Endodermal cell (in vitro differentiated cells): Measurements from ENCODE around the gene LYRM2. TPM values are rescaled to one million over a fixed set of nuclear protein-coding genes. Genes with fewer than 3 reads are reported as not detected.

Experiments
- DNase-seq: peaks from one replicate; pipeline ENCODE4 v3.0.0-alpha.2; 2017
- H3K27ac ChIP-seq: 2 replicates; pipeline ENCODE4 v1.5.1; 2013; ENCODE audit warnings: mild to moderate bottlenecking, low read depth, low read length, moderate library complexity
- H3K27me3 ChIP-seq: 2 replicates; pipeline ENCODE4 v1.6.1; 2013; ENCODE audit warnings: mild to moderate bottlenecking, low read length, moderate library complexity; ENCODE audit not compliant: insufficient read depth, control insufficient read depth, poor library complexity, severe bottlenecking
- H3K36me3 ChIP-seq: 2 replicates; pipeline ENCODE4 v1.7.0; 2013; ENCODE audit warnings: mild to moderate bottlenecking, low read length, moderate library complexity; ENCODE audit not compliant: control insufficient read depth, insufficient read depth
- H3K4me1 ChIP-seq: one replicate; pipeline ENCODE4 v1.7.0; 2013; ENCODE audit warnings: low read length; ENCODE audit not compliant: control insufficient read depth, insufficient read depth
- H3K4me3 ChIP-seq: 2 replicates; pipeline ENCODE4 v1.5.1; 2013; ENCODE audit warnings: mild to moderate bottlenecking, low read length, moderate library complexity
- H3K9ac ChIP-seq: 2 replicates; pipeline ENCODE4 v1.6.1; 2013; ENCODE audit warnings: mild to moderate bottlenecking, low read length, moderate library complexity; ENCODE audit not compliant: poor library complexity, severe bottlenecking; ENCODE audit errors: extremely low read depth
- H3K9me3 ChIP-seq: 2 replicates; pipeline ENCODE4 v1.6.1; 2013; ENCODE audit warnings: mild to moderate bottlenecking, low read length, moderate library complexity; ENCODE audit not compliant: control insufficient read depth
- H3K27ac Mint-ChIP-seq: 2 replicates; pipeline ENCODE4 v1.8.0; 2020; ENCODE audit warnings: mixed read lengths
- H3K27me3 Mint-ChIP-seq: 2 replicates; pipeline ENCODE4 v1.8.0; 2021; ENCODE audit warnings: mild to moderate bottlenecking, mixed read lengths; ENCODE audit not compliant: insufficient read depth
- H3K36me3 Mint-ChIP-seq: 2 replicates; pipeline ENCODE4 v1.8.0; 2020; ENCODE audit warnings: low read depth, mixed read lengths
- H3K4me1 Mint-ChIP-seq: 2 replicates; pipeline ENCODE4 v1.8.0; 2020; ENCODE audit warnings: mixed read lengths
- H3K4me3 Mint-ChIP-seq: 2 replicates; pipeline ENCODE4 v1.8.0; 2020; ENCODE audit warnings: mild to moderate bottlenecking, moderate library complexity, mixed read lengths
- H3K9me3 Mint-ChIP-seq: 2 replicates; pipeline ENCODE4 v1.8.0; 2020; ENCODE audit warnings: mild to moderate bottlenecking, mixed read lengths
- CTCF ChIP-seq: fragments of 200-600 bp; sonication (generic); conservative IDR thresholded peaks from 2 replicates; pipeline ENCODE4 v1.5.0; 2021; ENCODE audit warnings: antibody characterized with exemption, mild to moderate bottlenecking
- WGBS, 2 experiments: methylation state at CpG; one replicate each; pipeline versions ENCODE4 v1.1.5 to v1.1.7; 2013; ENCODE audit warnings: missing lambda C conversion rate in 2 of 2, mixed read lengths in 1 of 2; ENCODE audit not compliant: insufficient coverage in 1 of 2, insufficient read length in 1 of 2; 5-methylcytosine and 5-hydroxymethylcytosine counted together
- total RNA-seq, 2 donors: library from RNA; stranded (reverse); fragmentation: NEBNext Ultra II Directional in 1 of 2; extraction: Animal tissue kit (Norgen Biotek cat#: 25700) in 1 of 2; gene quantifications; 2 replicates in 1 of 2; 3 replicates in 1 of 2; pipeline ENCODE4 v1.2.1, GENCODE V29; 2021

LYRM2 gene
- total RNA-seq, 2 donors from 2014 or later = 20.4 to 21.9 TPM

GRCh38 chr6:89583559-89583958 lies 55.0 kb downstream of the LYRM2 start:
- Mint-ChIP-seq H3K36me3 (peaks cover 14% of the 10 kb centered on the region), H3K9me3 (no peaks in the 10 kb centered on the region), H3K27ac (no peak overlapping the region), H3K27me3 (no peaks in the 10 kb centered on the region), H3K4me3 (no peak overlapping the region), H3K4me1 (peaks cover 50% of the 10 kb centered on the region)
- H3K36me3 ChIP-seq = peaks cover 25% of the 10 kb centered on the region
- no peaks in the 10 kb centered on the region for H3K27me3 ChIP-seq
- peaks cover 29% of the 10 kb centered on the region for H3K4me1 ChIP-seq
- H3K4me3 ChIP-seq = no peak overlapping the region
- H3K9me3 ChIP-seq = no peaks in the 10 kb centered on the region
- 93 to 100% methylated on average over 2 of the region's 2 CpGs for WGBS, 2 experiments
- H3K27ac ChIP-seq = no peak overlapping the region
- no peak overlapping the region for H3K9ac ChIP-seq
- peak; percentile 65 for DNase-seq
- peak; percentile 63 for TF ChIP-seq CTCF

DNA sequence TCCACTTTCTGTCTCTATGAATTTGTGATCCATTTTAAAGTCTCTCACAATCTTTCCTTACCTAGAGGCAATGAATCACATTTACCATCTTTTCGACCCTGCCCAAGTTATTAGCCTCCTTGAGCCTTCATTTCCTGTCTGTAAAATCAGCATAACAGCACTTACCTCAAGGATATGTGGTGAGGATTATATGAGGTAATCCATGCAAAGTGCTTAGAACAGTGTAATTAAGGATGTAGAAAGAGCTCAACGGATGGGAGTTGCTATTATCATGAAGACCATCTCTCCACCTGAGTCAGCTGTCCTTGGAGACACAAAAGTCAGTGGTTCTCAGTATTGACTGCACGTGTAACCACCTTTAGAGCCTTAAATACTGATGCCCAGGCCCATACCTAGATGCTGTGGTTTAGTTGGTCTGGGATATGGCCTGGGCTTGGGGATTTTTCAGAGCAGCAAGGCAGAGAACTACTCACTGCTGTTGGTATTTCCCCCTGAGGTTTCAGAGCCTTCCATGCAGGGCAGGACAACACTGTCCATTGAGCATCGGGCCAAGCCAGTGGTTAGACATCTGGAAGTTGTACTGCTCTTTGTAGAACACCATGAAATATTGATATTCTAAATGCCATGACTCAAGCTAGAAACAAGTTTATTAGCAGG lies 55.8 kb downstream of the LYRM2 start:
- H3K36me3 Mint-ChIP-seq = peaks cover 14% of the 10 kb centered on the region
- DNase-seq = no peak
- peaks cover 46% of the 10 kb centered on the region for H3K4me1 Mint-ChIP-seq
- WGBS, 2 experiments = 88 to 100% methylated on average over 2 to 4 of the region's 4 CpGs
- Histone ChIP-seq H3K36me3 (peaks cover 25% of the 10 kb centered on the region), H3K4me3 (no peak overlapping the region), H3K27me3 (no peaks in the 10 kb centered on the region), H3K9me3 (no peaks in the 10 kb centered on the region), H3K4me1 (peaks cover 25% of the 10 kb centered on the region), H3K27ac (no peak overlapping the region), H3K9ac (no peak overlapping the region)
- H3K4me3 Mint-ChIP-seq = no peak overlapping the region
- TF ChIP-seq CTCF = no peak
- no peaks in the 10 kb centered on the region for H3K27me3 Mint-ChIP-seq
- H3K9me3 Mint-ChIP-seq = no peaks in the 10 kb centered on the region
- H3K27ac Mint-ChIP-seq = no peak overlapping the region

DNA sequence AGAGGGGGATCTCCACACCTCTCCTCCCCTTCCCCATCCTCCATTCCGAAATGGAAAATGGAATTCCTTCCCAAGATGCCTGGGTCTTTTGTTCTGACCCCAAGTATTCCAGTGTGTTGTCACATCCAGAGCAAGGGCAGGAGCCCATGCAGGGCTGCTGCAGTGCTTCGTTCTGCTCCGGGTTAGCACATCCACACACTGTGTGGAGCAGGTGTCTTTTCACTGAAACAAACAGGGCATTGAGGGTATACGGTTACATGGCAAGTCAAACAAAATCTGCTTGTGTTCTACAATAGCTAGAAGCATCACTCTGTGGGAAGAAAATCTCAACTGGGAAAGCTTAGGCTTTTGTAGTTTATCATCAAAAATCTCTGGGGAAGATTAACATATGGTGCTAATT lies 56.9 kb downstream of the LYRM2 start:
- DNase-seq = no peak
- H3K27me3 ChIP-seq = no peaks in the 10 kb centered on the region
- peaks cover 23% of the 10 kb centered on the region for H3K4me1 ChIP-seq
- 89 to 95% methylated on average over 2 to 4 of the region's 4 CpGs for WGBS, 2 experiments
- no peaks in the 10 kb centered on the region for H3K9me3 Mint-ChIP-seq
- peaks cover 15% of the 10 kb centered on the region for H3K36me3 Mint-ChIP-seq
- H3K4me1 Mint-ChIP-seq = peaks cover 44% of the 10 kb centered on the region
- no peak overlapping the region for H3K9ac ChIP-seq
- no peak overlapping the region for H3K4me3 ChIP-seq
- no peaks in the 10 kb centered on the region for H3K9me3 ChIP-seq
- no peaks in the 10 kb centered on the region for H3K27me3 Mint-ChIP-seq
- peaks cover 29% of the 10 kb centered on the region for H3K36me3 ChIP-seq
- H3K27ac Mint-ChIP-seq = no peak overlapping the region
- H3K27ac ChIP-seq = no peak overlapping the region
- TF ChIP-seq CTCF = no peak
- no peak overlapping the region for H3K4me3 Mint-ChIP-seq
